Measurements from ENCODE around the gene NDP. TPM values are rescaled to one million over a fixed set of nuclear protein-coding genes. Genes with fewer than 3 reads are reported as not detected.

The NDP gene
- total RNA-seq, 2 donors from 2014 or later, result not detected

- Histone ChIP-seq H3K9me3 (ENCODE audit: control insufficient read depth, low read length) (no peaks in the 10 kb centered on the region), H3K27ac (ENCODE audit: low read depth, low read length) (no peak overlapping the region), H3K27me3 (ENCODE audit: control insufficient read depth, insufficient read depth, low read length, poor library complexity, severe bottlenecking) (no peaks in the 10 kb centered on the region), H3K9ac (ENCODE audit: extremely low read depth, low read length, poor library complexity, severe bottlenecking) (no peak overlapping the region), H3K36me3 (ENCODE audit: control insufficient read depth, insufficient read depth, low read length) (no peaks in the 10 kb centered on the region), H3K4me3 (ENCODE audit: low read length) (no peak overlapping the region), H3K4me1 (ENCODE audit: control insufficient read depth, insufficient read depth, low read length) (no peaks in the 10 kb centered on the region)
- H3K9me3 Mint-ChIP-seq, result peaks cover 42% of the 10 kb centered on the region
- no peaks in the 10 kb centered on the region for H3K4me1 Mint-ChIP-seq
- DNase-seq, result no peak
- no peak overlapping the region for H3K4me3 Mint-ChIP-seq
- H3K27ac Mint-ChIP-seq, result no peak overlapping the region
- no peaks in the 10 kb centered on the region for H3K36me3 Mint-ChIP-seq (ENCODE audit: low read depth)
- TF ChIP-seq, protein P1, sequence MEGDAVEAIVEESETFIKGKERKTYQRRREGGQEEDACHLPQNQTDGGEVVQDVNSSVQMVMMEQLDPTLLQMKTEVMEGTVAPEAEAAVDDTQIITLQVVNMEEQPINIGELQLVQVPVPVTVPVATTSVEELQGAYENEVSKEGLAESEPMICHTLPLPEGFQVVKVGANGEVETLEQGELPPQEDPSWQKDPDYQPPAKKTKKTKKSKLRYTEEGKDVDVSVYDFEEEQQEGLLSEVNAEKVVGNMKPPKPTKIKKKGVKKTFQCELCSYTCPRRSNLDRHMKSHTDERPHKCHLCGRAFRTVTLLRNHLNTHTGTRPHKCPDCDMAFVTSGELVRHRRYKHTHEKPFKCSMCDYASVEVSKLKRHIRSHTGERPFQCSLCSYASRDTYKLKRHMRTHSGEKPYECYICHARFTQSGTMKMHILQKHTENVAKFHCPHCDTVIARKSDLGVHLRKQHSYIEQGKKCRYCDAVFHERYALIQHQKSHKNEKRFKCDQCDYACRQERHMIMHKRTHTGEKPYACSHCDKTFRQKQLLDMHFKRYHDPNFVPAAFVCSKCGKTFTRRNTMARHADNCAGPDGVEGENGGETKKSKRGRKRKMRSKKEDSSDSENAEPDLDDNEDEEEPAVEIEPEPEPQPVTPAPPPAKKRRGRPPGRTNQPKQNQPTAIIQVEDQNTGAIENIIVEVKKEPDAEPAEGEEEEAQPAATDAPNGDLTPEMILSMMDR (conservative IDR thresholded peaks at IDR 0.05), result no peak
- 100% methylated on average over 1 of the region's 1 CpG; no CpG with 5 or more reads in 1 of the 2 experiments for whole genome bisulfite sequencing, 2 experiments (ENCODE audit: insufficient coverage in 1 of 2, insufficient read length in 1 of 2)
- H3K27me3 Mint-ChIP-seq (ENCODE audit: insufficient read depth), result no peaks in the 10 kb centered on the region
These were observed 32.9 kb upstream of the NDP start for GRCh38 chrX:44006081-44006480.

- no peak overlapping the region for H3K27ac ChIP-seq (ENCODE audit: low read depth, low read length)
- no peak overlapping the region for H3K4me3 Mint-ChIP-seq
- no peak overlapping the region for H3K9ac ChIP-seq (ENCODE audit: extremely low read depth, low read length, poor library complexity, severe bottlenecking)
- H3K27me3 Mint-ChIP-seq (ENCODE audit: insufficient read depth), result no peaks in the 10 kb centered on the region
- H3K9me3 ChIP-seq (ENCODE audit: control insufficient read depth, low read length), result no peaks in the 10 kb centered on the region
- H3K27ac Mint-ChIP-seq, result no peak overlapping the region
- H3K4me1 Mint-ChIP-seq, result no peaks in the 10 kb centered on the region
- H3K36me3 ChIP-seq (ENCODE audit: control insufficient read depth, insufficient read depth, low read length), result no peaks in the 10 kb centered on the region
- H3K9me3 Mint-ChIP-seq, result peaks cover 47% of the 10 kb centered on the region
- H3K27me3 ChIP-seq (ENCODE audit: control insufficient read depth, insufficient read depth, low read length, poor library complexity, severe bottlenecking), result no peaks in the 10 kb centered on the region
- no peaks in the 10 kb centered on the region for H3K4me1 ChIP-seq (ENCODE audit: control insufficient read depth, insufficient read depth, low read length)
- H3K36me3 Mint-ChIP-seq (ENCODE audit: low read depth), result no peaks in the 10 kb centered on the region
- H3K4me3 ChIP-seq (ENCODE audit: low read length), result no peak overlapping the region
- DNase-seq, result no peak
- WGBS, 2 experiments (ENCODE audit: insufficient coverage in 1 of 2, insufficient read length in 1 of 2), result 80% methylated on average over 1 of the region's 3 CpGs; no CpG with 5 or more reads in 1 of the 2 experiments
- TF ChIP-seq, protein P1 (conservative IDR thresholded peaks at IDR 0.05), result no peak
These were observed 30.8 kb upstream of the NDP start for GRCh38 chrX:44003975-44004374.

- Histone ChIP-seq H3K27me3 (ENCODE audit: control insufficient read depth, insufficient read depth, low read length, poor library complexity, severe bottlenecking) (no peaks in the 10 kb centered on the region), H3K36me3 (ENCODE audit: control insufficient read depth, insufficient read depth, low read length) (no peaks in the 10 kb centered on the region), H3K27ac (ENCODE audit: low read depth, low read length) (no peak overlapping the region), H3K4me3 (ENCODE audit: low read length) (no peak overlapping the region), H3K4me1 (ENCODE audit: control insufficient read depth, insufficient read depth, low read length) (no peaks in the 10 kb centered on the region), H3K9me3 (ENCODE audit: control insufficient read depth, low read length) (no peaks in the 10 kb centered on the region), H3K9ac (ENCODE audit: extremely low read depth, low read length, poor library complexity, severe bottlenecking) (no peak overlapping the region)
- DNase-seq, result no peak
- TF ChIP-seq, protein P1 (conservative IDR thresholded peaks at IDR 0.05), result no peak
- Mint-ChIP-seq H3K27me3 (ENCODE audit: insufficient read depth) (no peaks in the 10 kb centered on the region), H3K4me1 (no peaks in the 10 kb centered on the region), H3K4me3 (no peak overlapping the region), H3K9me3 (peaks cover 53% of the 10 kb centered on the region), H3K27ac (no peak overlapping the region), H3K36me3 (ENCODE audit: low read depth) (no peaks in the 10 kb centered on the region)
- 86 to 100% methylated on average over 1 of the region's 1 CpG for WGBS, 2 experiments (ENCODE audit: insufficient coverage in 1 of 2, insufficient read length in 1 of 2)
These were observed 29.4 kb upstream of the NDP start for GRCh38 chrX:44002567-44002966.
